ENCODE results near the gene ROGDI. TPM values are rescaled to one million over a fixed set of nuclear protein-coding genes. Genes with fewer than 3 reads are reported as not detected.

The ROGDI gene
- total RNA-seq, 1 experiment from 2014 or later, result 36.4 TPM

- Histone ChIP-seq H3K4me1 (ENCODE audit: insufficient read depth, low read length) (peaks cover 3% of the 10 kb centered on the region; the same call in 1 of the 2 replicates), H3K79me2 (ENCODE audit: insufficient read depth, low read length) (no peaks in the 10 kb centered on the region), H4K91ac (ENCODE audit: insufficient read length, low read depth, low read length) (no peak overlapping the region), H2AK5ac (ENCODE audit: insufficient read length, low read length) (no peak overlapping the region), H3K14ac (ENCODE audit: insufficient read depth, low read length) (peak overlapping the region; percentile 11), H3K18ac (ENCODE audit: insufficient read length, low read depth, low read length) (peak overlapping the region; percentile 33), H4K8ac (replicated peaks; ENCODE audit: insufficient read length, low read depth, low read length) (no peak overlapping the region), H2BK15ac (ENCODE audit: low read depth, low read length) (no peak overlapping the region), H3K9ac (ENCODE audit: extremely low read depth, insufficient read length, low read length) (no peak overlapping the region), H4K5ac (ENCODE audit: insufficient read length, low read depth, low read length) (no peak overlapping the region), H2BK20ac (ENCODE audit: low read depth, low read length, poor library complexity, severe bottlenecking) (no peak overlapping the region), H2BK120ac (ENCODE audit: low read depth, low read length, poor library complexity, severe bottlenecking) (no peak overlapping the region), H2BK12ac (ENCODE audit: insufficient read length, low read depth, low read length) (no peak overlapping the region), H3K56ac (ENCODE audit: insufficient read length, low read depth, low read length) (no peak overlapping the region), H3K4me2 (ENCODE audit: insufficient read depth, insufficient read length, low read length) (no peak overlapping the region), H3K27me3 (ENCODE audit: insufficient read depth, low read length) (no peaks in the 10 kb centered on the region; the same call in 1 of the 2 replicates), H3K23me2 (ENCODE audit: insufficient read length, low read depth, low read length, poor library complexity, severe bottlenecking) (no peaks in the 10 kb centered on the region), H3K23ac (ENCODE audit: insufficient read length, low read depth, low read length) (no peak overlapping the region), H3T11ph (ENCODE audit: low read length) (no peak overlapping the region), H2AFZ (ENCODE audit: low read length) (no peak overlapping the region), H4K20me1 (ENCODE audit: control insufficient read depth, insufficient read depth, insufficient read length) (no peaks in the 10 kb centered on the region), H3K27ac (ENCODE audit: insufficient read length, low read depth, low read length) (no peak overlapping the region), H3K79me1 (ENCODE audit: insufficient read depth, low read depth, low read length, poor library complexity, severe bottlenecking) (no peaks in the 10 kb centered on the region), H2BK5ac (ENCODE audit: insufficient read length, low read length) (no peak overlapping the region), H3K4ac (ENCODE audit: low read depth, low read length) (no peak overlapping the region), H3K9me3 (ENCODE audit: control insufficient read depth, low read depth, low read length) (no peaks in the 10 kb centered on the region)
- H3K27me3 Mint-ChIP-seq (ENCODE audit: low read depth), result no peaks in the 10 kb centered on the region; the same call in 1 of the 2 replicates
- H3K4me3 Mint-ChIP-seq, result no peak overlapping the region
- TF ChIP-seq, protein P1, sequence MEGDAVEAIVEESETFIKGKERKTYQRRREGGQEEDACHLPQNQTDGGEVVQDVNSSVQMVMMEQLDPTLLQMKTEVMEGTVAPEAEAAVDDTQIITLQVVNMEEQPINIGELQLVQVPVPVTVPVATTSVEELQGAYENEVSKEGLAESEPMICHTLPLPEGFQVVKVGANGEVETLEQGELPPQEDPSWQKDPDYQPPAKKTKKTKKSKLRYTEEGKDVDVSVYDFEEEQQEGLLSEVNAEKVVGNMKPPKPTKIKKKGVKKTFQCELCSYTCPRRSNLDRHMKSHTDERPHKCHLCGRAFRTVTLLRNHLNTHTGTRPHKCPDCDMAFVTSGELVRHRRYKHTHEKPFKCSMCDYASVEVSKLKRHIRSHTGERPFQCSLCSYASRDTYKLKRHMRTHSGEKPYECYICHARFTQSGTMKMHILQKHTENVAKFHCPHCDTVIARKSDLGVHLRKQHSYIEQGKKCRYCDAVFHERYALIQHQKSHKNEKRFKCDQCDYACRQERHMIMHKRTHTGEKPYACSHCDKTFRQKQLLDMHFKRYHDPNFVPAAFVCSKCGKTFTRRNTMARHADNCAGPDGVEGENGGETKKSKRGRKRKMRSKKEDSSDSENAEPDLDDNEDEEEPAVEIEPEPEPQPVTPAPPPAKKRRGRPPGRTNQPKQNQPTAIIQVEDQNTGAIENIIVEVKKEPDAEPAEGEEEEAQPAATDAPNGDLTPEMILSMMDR (conservative IDR thresholded peaks at IDR 0.05), result no peak
- H3K4me1 Mint-ChIP-seq, result peaks cover 15 to 24% of the 10 kb centered on the region in 2 experiments
- 0 out of 7 replicates have a peak overlapping the region, but pooled peaks of 1 of the 3 experiments have one; percentile 34 for H3K27ac Mint-ChIP-seq
- no peaks in the 10 kb centered on the region for H3K36me3 Mint-ChIP-seq (ENCODE audit: insufficient read depth in 1 of 3, low read depth in 3 of 3)
- WGBS (ENCODE audit: extremely low coverage, insufficient read length, low lambda C conversion rate), result no CpG with 5 or more reads among the region's 8 CpGs
- H3K9me3 Mint-ChIP-seq, result no peaks in the 10 kb centered on the region; a peak in 1 of 5 replicates
- no peak for DNase-seq
Observed at GRCh38 chr16:4787068-4787467, 15.4 kb downstream of the ROGDI start.
